ENCODE data around the gene CTNNB1. TPM values are rescaled to one million over a fixed set of nuclear protein-coding genes. Genes with fewer than 3 reads are reported as not detected.

CTNNB1 gene
- total RNA-seq, 1 donor from 2014 or later: 269 TPM

GRCh38 chr3:41259449-41260062 lies 60.3 kb downstream of the CTNNB1 start:
- H3K27ac Mint-ChIP-seq (ENCODE audit: unreplicated experiment): no peak overlapping the region
- TF ChIP-seq CTCF (IDR thresholded peaks at IDR 0.05; ENCODE audit: partially characterized antibody, unreplicated experiment): no peak

GRCh38 chr3:41260063-41260450 lies 60.8 kb downstream of the CTNNB1 start:
- Mint-ChIP-seq H3K4me1 (ENCODE audit: low read depth, unreplicated experiment) (no peaks in the 10 kb centered on the region), H3K4me3 (ENCODE audit: unreplicated experiment) (no peak overlapping the region), H3K36me3 (ENCODE audit: unreplicated experiment) (no peaks in the 10 kb centered on the region), H3K27ac (ENCODE audit: unreplicated experiment) (no peak overlapping the region), H3K9me3 (ENCODE audit: unreplicated experiment) (peaks cover 4% of the 10 kb centered on the region), H3K27me3 (ENCODE audit: unreplicated experiment) (peaks cover 3% of the 10 kb centered on the region)
- TF ChIP-seq CTCF (IDR thresholded peaks at IDR 0.05; ENCODE audit: partially characterized antibody, unreplicated experiment): no peak
- DNase-seq: no peak

More at GRCh38 chr3:41259449-41260062, 60.3 kb downstream of the CTNNB1 start:
- H3K36me3 Mint-ChIP-seq (ENCODE audit: unreplicated experiment): no peaks in the 10 kb centered on the region
- H3K4me1 Mint-ChIP-seq (ENCODE audit: low read depth, unreplicated experiment): no peaks in the 10 kb centered on the region
- H3K9me3 Mint-ChIP-seq (ENCODE audit: unreplicated experiment): peaks cover 4% of the 10 kb centered on the region
- H3K27me3 Mint-ChIP-seq (ENCODE audit: unreplicated experiment): peaks cover 3% of the 10 kb centered on the region
- H3K4me3 Mint-ChIP-seq (ENCODE audit: unreplicated experiment): no peak overlapping the region
- DNase-seq: no peak

- no peaks in the 10 kb centered on the region for H3K4me1 Mint-ChIP-seq (ENCODE audit: low read depth, unreplicated experiment)
- H3K27me3 Mint-ChIP-seq (ENCODE audit: unreplicated experiment): peaks cover 7% of the 10 kb centered on the region
- DNase-seq: no peak
- no peak for TF ChIP-seq CTCF (IDR thresholded peaks at IDR 0.05; ENCODE audit: partially characterized antibody, unreplicated experiment)
- peaks cover 5% of the 10 kb centered on the region for H3K36me3 Mint-ChIP-seq (ENCODE audit: unreplicated experiment)
- H3K9me3 Mint-ChIP-seq (ENCODE audit: unreplicated experiment): peaks cover 2% of the 10 kb centered on the region
- H3K4me3 Mint-ChIP-seq (ENCODE audit: unreplicated experiment): no peak overlapping the region
- H3K27ac Mint-ChIP-seq (ENCODE audit: unreplicated experiment): no peak overlapping the region
Measured at GRCh38 chr3:41265011-41265545, 65.8 kb downstream of the CTNNB1 start.

GRCh38 chr3:41265823-41266273 lies 66.5 kb downstream of the CTNNB1 start:
- TF ChIP-seq CTCF (IDR thresholded peaks at IDR 0.05; ENCODE audit: partially characterized antibody, unreplicated experiment): no peak
- Mint-ChIP-seq H3K27me3 (ENCODE audit: unreplicated experiment) (peaks cover 7% of the 10 kb centered on the region), H3K9me3 (ENCODE audit: unreplicated experiment) (peaks cover 2% of the 10 kb centered on the region), H3K4me3 (ENCODE audit: unreplicated experiment) (no peak overlapping the region), H3K4me1 (ENCODE audit: low read depth, unreplicated experiment) (no peaks in the 10 kb centered on the region), H3K27ac (ENCODE audit: unreplicated experiment) (no peak overlapping the region), H3K36me3 (ENCODE audit: unreplicated experiment) (peaks cover 6% of the 10 kb centered on the region)
- no peak for DNase-seq

GRCh38 chr3:41267975-41268640 lies 68.8 kb downstream of the CTNNB1 start:
- Mint-ChIP-seq H3K9me3 (ENCODE audit: unreplicated experiment) (peaks cover 10% of the 10 kb centered on the region), H3K27ac (ENCODE audit: unreplicated experiment) (no peak overlapping the region), H3K36me3 (ENCODE audit: unreplicated experiment) (peaks cover 13% of the 10 kb centered on the region), H3K4me3 (ENCODE audit: unreplicated experiment) (no peak overlapping the region), H3K4me1 (ENCODE audit: low read depth, unreplicated experiment) (no peaks in the 10 kb centered on the region), H3K27me3 (ENCODE audit: unreplicated experiment) (peaks cover 7% of the 10 kb centered on the region)
- DNase-seq: no peak
- TF ChIP-seq CTCF (IDR thresholded peaks at IDR 0.05; ENCODE audit: partially characterized antibody, unreplicated experiment): no peak
